Mucosa of descending colon (tissue), 3 donors: Measurements from ENCODE around the gene LIME1. TPM values are rescaled to one million over a fixed set of nuclear protein-coding genes. Genes with fewer than 3 reads are reported as not detected.

ENCODE experiments used
- ATAC-seq: fragments of 200-7000 bp; cut with Tn5 transposase; one replicate; pipeline ENCODE4 v1.9.1; 2020; ENCODE audit warnings: mild to moderate bottlenecking, moderate library complexity
- DNase-seq, 3 donors: peaks; one replicate each; pipeline ENCODE4 v3.0.0-alpha.2; 2020
- H3K36me3 ChIP-seq: fragments of 200-600 bp; one replicate; pipeline ENCODE4 v1.8.0; 2021; ENCODE audit warnings: low read depth, mild to moderate bottlenecking
- H3K4me1 ChIP-seq: fragments of 200-600 bp; one replicate; pipeline ENCODE4 v1.8.0; 2021; ENCODE audit warnings: low read depth, mild to moderate bottlenecking
- H3K4me3 ChIP-seq: fragments of 200-600 bp; one replicate; pipeline ENCODE4 v1.8.0; 2021; ENCODE audit warnings: mild to moderate bottlenecking
- H3K9me3 ChIP-seq: fragments of 200-600 bp; one replicate; pipeline ENCODE4 v1.8.0; 2021; ENCODE audit warnings: mild to moderate bottlenecking
- intact Hi-C, 2 donors: fragments of 100-400 bp; cut with DNase I in 1 of 2; cut with micrococcal nuclease in 1 of 2; formaldehyde crosslinking; loops; one replicate each; pipeline versions ENCODE4 v1.11.0 to v1.11.1; 2022; cut with DNase I, micrococcal nuclease
- total RNA-seq, 3 donors: library from RNA; stranded (reverse); fragmentation: NEBNext Ultra II Directional in 2 of 3; extraction: Animal tissue kit (Norgen Biotek cat#: 25700) in 2 of 3; gene quantifications; one replicate each; pipeline versions ENCODE4 v1.2.1 to v1.2.4, GENCODE V29; 2021 to 2023
- TF ChIP-seq, protein P1 (sequence below): fragments of 200-600 bp; IDR thresholded peaks from one replicate; pipeline ENCODE4 v1.8.0; 2022; ENCODE audit warnings: antibody characterized with exemption, mild to moderate bottlenecking
- donor health status: DM: no; HTN: no; CAD: no; lungs with moderate emphysema.
- donor health status: DM: no; HTN: no; CAD: no.
- donor health status: DM: no; HTN: yes; CAD: no.

Gene LIME1
- total RNA-seq, 3 donors from 2014 or later, result 10.4 to 11.2 (median 10.8) TPM

DNA sequence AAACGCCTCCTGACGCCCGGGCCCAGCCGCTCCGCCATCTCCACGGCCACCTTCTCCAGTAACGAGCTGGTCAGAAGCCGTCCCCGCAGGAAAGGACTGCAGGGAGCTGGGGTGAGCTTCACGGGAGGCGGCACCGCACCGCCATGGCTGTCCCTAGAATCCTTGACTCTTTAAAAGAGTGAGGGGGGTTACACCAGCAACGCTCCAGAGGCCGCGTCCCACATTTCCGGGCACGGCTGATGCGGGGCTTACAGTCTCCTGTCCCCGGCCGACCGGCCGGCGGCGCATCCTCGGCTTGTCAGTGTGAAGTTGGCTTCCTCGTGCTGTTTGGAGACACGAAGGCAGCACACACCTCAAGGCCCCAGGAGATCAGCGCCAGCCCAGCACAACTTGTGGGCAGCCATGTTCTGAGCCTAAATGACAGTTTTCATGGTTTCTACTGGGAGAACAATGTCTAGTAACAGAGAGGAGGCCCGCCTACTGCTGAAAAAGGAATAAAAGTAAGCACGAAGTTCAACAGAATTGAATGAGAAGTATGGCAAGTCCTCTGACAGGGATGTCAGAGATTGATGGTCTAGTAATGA, 33.5 kb downstream of the LIME1 start:
- Histone ChIP-seq H3K36me3 (no peaks in the 10 kb centered on the region), H3K9me3 (no peaks in the 10 kb centered on the region), H3K4me3 (no peak overlapping the region), H3K4me1 (no peaks in the 10 kb centered on the region)
- TF ChIP-seq, protein P1, sequence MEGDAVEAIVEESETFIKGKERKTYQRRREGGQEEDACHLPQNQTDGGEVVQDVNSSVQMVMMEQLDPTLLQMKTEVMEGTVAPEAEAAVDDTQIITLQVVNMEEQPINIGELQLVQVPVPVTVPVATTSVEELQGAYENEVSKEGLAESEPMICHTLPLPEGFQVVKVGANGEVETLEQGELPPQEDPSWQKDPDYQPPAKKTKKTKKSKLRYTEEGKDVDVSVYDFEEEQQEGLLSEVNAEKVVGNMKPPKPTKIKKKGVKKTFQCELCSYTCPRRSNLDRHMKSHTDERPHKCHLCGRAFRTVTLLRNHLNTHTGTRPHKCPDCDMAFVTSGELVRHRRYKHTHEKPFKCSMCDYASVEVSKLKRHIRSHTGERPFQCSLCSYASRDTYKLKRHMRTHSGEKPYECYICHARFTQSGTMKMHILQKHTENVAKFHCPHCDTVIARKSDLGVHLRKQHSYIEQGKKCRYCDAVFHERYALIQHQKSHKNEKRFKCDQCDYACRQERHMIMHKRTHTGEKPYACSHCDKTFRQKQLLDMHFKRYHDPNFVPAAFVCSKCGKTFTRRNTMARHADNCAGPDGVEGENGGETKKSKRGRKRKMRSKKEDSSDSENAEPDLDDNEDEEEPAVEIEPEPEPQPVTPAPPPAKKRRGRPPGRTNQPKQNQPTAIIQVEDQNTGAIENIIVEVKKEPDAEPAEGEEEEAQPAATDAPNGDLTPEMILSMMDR, result no peak
- intact Hi-C loops, result no loop called here
- ATAC-seq (no peak), DNase-seq (peak in 1 of 3 donors; percentile 46)

DNA sequence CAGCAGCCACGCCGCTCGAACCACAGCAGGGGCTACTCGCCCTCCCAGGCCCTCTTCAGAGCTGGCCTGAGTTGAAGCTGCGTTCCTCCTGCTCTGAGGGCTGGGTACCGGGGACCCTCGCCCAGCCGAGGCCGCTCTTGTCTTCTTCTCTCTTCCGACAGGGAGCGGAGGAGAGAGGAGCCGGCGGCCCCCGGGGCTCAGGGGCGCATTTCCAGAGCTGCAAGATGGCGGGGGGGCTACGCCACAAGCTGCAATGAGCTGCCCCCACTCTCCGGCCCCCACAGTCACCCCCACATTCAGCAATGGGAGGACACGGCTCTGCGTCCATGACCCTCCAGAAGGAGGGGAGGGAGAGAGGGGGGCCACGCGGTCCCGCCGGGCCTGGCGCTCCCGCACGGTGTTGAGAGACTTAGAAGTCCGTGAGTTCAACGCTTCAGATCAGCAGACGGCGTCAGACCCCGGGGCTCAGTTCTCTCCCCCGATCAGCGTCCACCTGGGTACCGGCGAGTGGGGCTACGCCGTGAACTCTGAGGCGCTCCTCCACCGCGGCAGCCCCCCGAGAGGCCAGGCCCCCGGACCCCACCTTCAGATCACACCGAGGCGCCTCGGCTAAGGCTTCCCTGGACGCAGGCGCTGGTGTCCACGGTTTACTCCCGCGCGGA, 34.7 kb downstream of the LIME1 start:
- intact Hi-C loops, result no loop called here
- H3K4me1 ChIP-seq, result no peaks in the 10 kb centered on the region
- no peaks in the 10 kb centered on the region for H3K9me3 ChIP-seq
- TF ChIP-seq, protein P1, result no peak
- no peak for ATAC-seq
- H3K4me3 ChIP-seq, result no peak overlapping the region
- no peak for DNase-seq
- H3K36me3 ChIP-seq, result no peaks in the 10 kb centered on the region

DNA sequence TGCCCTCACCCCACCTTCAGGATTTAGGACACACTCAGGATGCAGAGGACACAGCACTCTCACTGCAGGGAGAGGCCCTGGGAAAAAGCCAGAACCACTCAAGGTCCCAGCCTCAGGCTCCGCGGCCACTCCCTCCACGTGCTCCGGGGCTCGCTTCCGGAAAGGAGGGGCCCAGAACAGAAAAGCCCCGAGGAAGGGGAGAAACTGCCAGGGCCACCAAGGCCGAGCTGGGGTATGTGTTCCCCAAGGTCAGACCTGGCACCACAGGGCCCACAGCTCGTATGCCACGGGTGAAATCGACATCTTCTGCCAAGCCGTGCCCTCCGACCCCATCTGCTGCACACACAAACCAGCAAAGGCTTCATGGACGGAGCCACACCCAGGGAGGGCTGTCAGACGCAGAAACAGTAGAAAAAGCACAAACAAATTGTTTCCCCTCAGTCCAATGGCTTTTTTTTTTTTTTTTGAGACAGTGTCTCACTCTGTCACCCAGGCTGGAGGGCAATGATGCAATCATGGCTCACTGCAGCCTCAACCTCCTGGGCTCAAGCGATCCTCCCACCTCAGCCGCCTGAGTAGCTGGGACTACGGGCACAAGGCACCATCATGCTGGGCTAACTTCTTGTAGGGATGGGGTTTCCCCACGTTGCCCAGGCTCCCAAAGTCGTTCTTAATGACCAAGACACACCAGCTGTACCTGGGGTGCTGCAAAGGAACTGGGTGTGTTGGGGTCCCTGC, 36.5 kb downstream of the LIME1 start:
- DNase-seq (peak in 2 of 3 donors; percentile 33 to 46), ATAC-seq (peak; percentile 56)
- Histone ChIP-seq H3K9me3 (no peaks in the 10 kb centered on the region), H3K4me3 (no peak overlapping the region), H3K4me1 (no peaks in the 10 kb centered on the region), H3K36me3 (no peaks in the 10 kb centered on the region)
- intact Hi-C loops, result no loop called here
- TF ChIP-seq, protein P1, result no peak

DNA sequence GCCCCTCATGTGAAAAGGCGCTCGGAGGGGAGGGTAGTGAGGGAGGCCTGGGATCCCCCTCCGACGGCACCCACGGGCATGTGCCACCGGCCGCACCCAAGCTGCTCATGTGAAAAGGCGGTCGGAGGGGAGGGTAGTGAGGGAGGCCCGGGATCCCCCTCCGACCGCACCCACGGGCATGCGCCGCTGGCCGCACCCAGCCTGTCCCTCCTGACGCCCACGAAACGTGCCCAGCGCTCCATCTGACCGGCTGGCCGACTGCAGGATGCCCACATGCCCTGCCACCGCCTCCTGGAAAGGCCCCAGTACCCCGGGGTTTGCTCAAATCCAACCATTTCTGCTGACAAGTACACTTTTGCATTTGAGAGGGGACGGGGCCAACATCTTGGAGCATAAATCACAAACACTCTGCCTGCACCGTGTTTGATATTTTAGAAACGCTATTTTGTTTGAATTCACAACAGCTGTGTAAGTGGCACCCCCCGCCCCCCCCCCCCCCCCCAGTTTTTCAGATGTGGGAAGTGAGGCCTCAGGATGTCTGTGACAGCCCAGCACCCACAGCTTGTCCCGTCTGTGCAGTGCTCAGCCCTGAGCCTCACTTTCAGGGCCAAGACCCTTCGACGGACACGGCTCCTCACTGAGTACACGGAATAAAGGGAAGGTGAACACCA, 37.2 kb downstream of the LIME1 start:
- Histone ChIP-seq H3K36me3 (no peaks in the 10 kb centered on the region), H3K4me3 (no peak overlapping the region), H3K9me3 (no peaks in the 10 kb centered on the region), H3K4me1 (no peaks in the 10 kb centered on the region)
- ATAC-seq, result no peak
- intact Hi-C loops, result no loop called here
- DNase-seq, result peak in 1 of 3 donors; percentile 41
- TF ChIP-seq, protein P1, result no peak

DNA sequence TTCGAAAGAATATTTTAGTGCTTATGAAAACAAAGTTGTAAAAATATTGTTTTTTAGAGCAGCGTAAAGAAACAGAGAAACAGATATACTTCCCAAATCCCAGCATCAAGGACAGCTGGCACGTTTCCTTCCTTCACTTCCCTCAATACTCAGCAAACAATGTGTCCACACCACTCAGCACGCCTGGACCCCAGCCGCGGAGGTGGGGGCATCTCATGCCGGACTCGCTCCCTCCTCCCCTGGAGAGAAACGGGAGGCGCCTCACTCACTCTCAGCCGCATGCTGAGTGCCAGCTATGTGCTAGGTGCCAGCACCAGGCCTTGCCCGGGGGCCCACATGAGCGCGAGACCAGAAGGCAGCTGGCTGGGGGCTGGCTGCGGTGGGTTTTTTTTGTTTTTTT, 37.8 kb downstream of the LIME1 start:
- H3K4me1 ChIP-seq, result no peaks in the 10 kb centered on the region
- no peaks in the 10 kb centered on the region for H3K36me3 ChIP-seq
- DNase-seq (peak in 1 of 3 donors; percentile 29), ATAC-seq (no peak)
- H3K9me3 ChIP-seq, result no peaks in the 10 kb centered on the region
- intact Hi-C loops, result no loop called here
- TF ChIP-seq, protein P1, result no peak
- no peak overlapping the region for H3K4me3 ChIP-seq
